Caco-2 (cell line): Measurements from ENCODE around the gene HTR1B. TPM values are rescaled to one million over a fixed set of nuclear protein-coding genes. Genes with fewer than 3 reads are reported as not detected.

Experiments
- BruUV-seq: library from RNA; stranded (reverse); fragments of 400-500 nt; replicated peaks from 2 replicates; lab custom pipeline; 2021; lab: Mats Ljungman, UMichigan
- CTCF ChIA-PET: fragments of 300-600 bp; sonication (Branson Sonifier 250); formaldehyde crosslinking; loops from one replicate; lab custom pipeline; 2022; ENCODE audit warnings: antibody characterized with exemption; lab: Charles Lee
- POLR2A ChIA-PET: fragments of 300-600 bp; sonication (Branson Sonifier 250); formaldehyde crosslinking; loops from one replicate; lab custom pipeline; 2022; ENCODE audit warnings: antibody characterized with exemption; lab: Charles Lee
- DNase-seq, 2 experiments: peaks; one replicate each; pipeline versions ENCODE4 v3.0.0 to v3.0.0-alpha.2; 2020 to 2022
- H3K27me3 ChIP-seq: replicated peaks from 2 replicates; pipeline ENCODE4 v1.6.0; 2011; ENCODE audit warnings: low read length; ENCODE audit not compliant: control insufficient read depth, insufficient read depth
- H3K36me3 ChIP-seq: 2 replicates; pipeline ENCODE4 v1.5.1; 2011; ENCODE audit warnings: low read length; ENCODE audit not compliant: control insufficient read depth, insufficient read depth
- H3K4me1 ChIP-seq: fragments of 250-450 bp; sonication (Bioruptor Pico); 2 replicates; pipeline ENCODE4 v1.5.1; 2020; ENCODE audit warnings: mild to moderate bottlenecking
- H3K4me3 ChIP-seq: 2 replicates; pipeline ENCODE4 v1.5.1; 2011; ENCODE audit warnings: low read depth, mild to moderate bottlenecking, control low read depth, low read length
- H3K9me3 ChIP-seq: fragments of 250-450 bp; sonication (Bioruptor Pico); 2 replicates; pipeline ENCODE4 v1.5.1; 2020; ENCODE audit warnings: mild to moderate bottlenecking, moderate library complexity
- H3K27ac Mint-ChIP-seq: one replicate; pipeline ENCODE4 v1.8.0; 2022; ENCODE audit warnings: mixed read lengths; ENCODE audit not compliant: unreplicated experiment
- H3K27me3 Mint-ChIP-seq: one replicate; pipeline ENCODE4 v1.8.0; 2022; ENCODE audit warnings: mixed read lengths; ENCODE audit not compliant: insufficient read depth, unreplicated experiment
- H3K36me3 Mint-ChIP-seq: one replicate; pipeline ENCODE4 v1.8.0; 2022; ENCODE audit warnings: mild to moderate bottlenecking, mixed read lengths; ENCODE audit not compliant: insufficient read depth, unreplicated experiment
- H3K4me1 Mint-ChIP-seq: one replicate; pipeline ENCODE4 v1.8.0; 2022; ENCODE audit warnings: low read depth, mixed read lengths; ENCODE audit not compliant: unreplicated experiment
- H3K4me3 Mint-ChIP-seq: one replicate; pipeline ENCODE4 v1.8.0; 2022; ENCODE audit warnings: mild to moderate bottlenecking, moderate library complexity, mixed read lengths; ENCODE audit not compliant: unreplicated experiment
- H3K9me3 Mint-ChIP-seq: one replicate; pipeline ENCODE4 v1.8.0; 2022; ENCODE audit warnings: mixed read lengths; ENCODE audit not compliant: unreplicated experiment
- CTCF ChIP-seq, 2 experiments: fragments of 200-600 bp in 1 of 2; IDR thresholded peaks; 1 replicate in 1 of 2; 2 replicates in 1 of 2; pipeline versions ENCODE4 v1.5.1 to v1.8.0; 2011 to 2022; ENCODE audit warnings: antibody characterized with exemption in 1 of 2, control low read depth in 1 of 2, inconsistent platforms in 1 of 2, low read depth in 1 of 2, low read length in 1 of 2, mild to moderate bottlenecking in 1 of 2, moderate library complexity in 1 of 2; ENCODE audit not compliant: insufficient read depth in 1 of 2, severe bottlenecking in 1 of 2, unreplicated experiment in 1 of 2
- intact Hi-C: fragments of 100-400 bp; cut with micrococcal nuclease; formaldehyde crosslinking; loops from one replicate; pipeline ENCODE4 v1.10.0; 2022; ENCODE audit not compliant: unreplicated experiment
- total RNA-seq: library from RNA; stranded (reverse); gene quantifications from 2 replicates; pipeline ENCODE4 v1.2.3, GENCODE V29; 2022

Gene HTR1B
- total RNA-seq, 1 experiment from 2014 or later, result not detected

- intact Hi-C loops, result no loop called here
- TF ChIP-seq CTCF (IDR thresholded peaks at IDR 0.05; ENCODE audit: insufficient read depth in 1 of 2, low read depth in 1 of 2, low read length in 1 of 2, severe bottlenecking in 1 of 2, unreplicated experiment in 1 of 2), result no peak
- no peaks in the 10 kb centered on the region for H3K27me3 Mint-ChIP-seq
- BruUV-seq, result no TSS peak
- no peaks in the 10 kb centered on the region for H3K4me1 Mint-ChIP-seq
- H3K36me3 ChIP-seq, result no peaks in the 10 kb centered on the region
- H3K9me3 Mint-ChIP-seq, result no peaks in the 10 kb centered on the region
- DNase-seq, result no peak
- ChIA-PET CTCF (no interaction called here), POLR2A (no interaction called here)
- no peaks in the 10 kb centered on the region for H3K36me3 Mint-ChIP-seq
- H3K4me3 ChIP-seq, result no peak overlapping the region
- H3K9me3 ChIP-seq, result no peaks in the 10 kb centered on the region
- no peaks in the 10 kb centered on the region for H3K4me1 ChIP-seq
- no peak overlapping the region for H3K4me3 Mint-ChIP-seq
- no peaks in the 10 kb centered on the region for H3K27me3 ChIP-seq
- H3K27ac Mint-ChIP-seq, result no peak overlapping the region
These were observed 14.7 kb downstream of the HTR1B start for GRCh38 chr6:77448546-77448945.

- Mint-ChIP-seq H3K36me3 (no peaks in the 10 kb centered on the region), H3K27me3 (no peaks in the 10 kb centered on the region), H3K9me3 (no peaks in the 10 kb centered on the region), H3K27ac (no peak overlapping the region), H3K4me1 (no peaks in the 10 kb centered on the region), H3K4me3 (no peak overlapping the region)
- no peaks in the 10 kb centered on the region for H3K27me3 ChIP-seq
- ChIA-PET CTCF (no interaction called here), POLR2A (no interaction called here)
- TF ChIP-seq CTCF (IDR thresholded peaks at IDR 0.05; ENCODE audit: insufficient read depth in 1 of 2, low read depth in 1 of 2, low read length in 1 of 2, severe bottlenecking in 1 of 2, unreplicated experiment in 1 of 2), result no peak
- no TSS peak for BruUV-seq
- no peaks in the 10 kb centered on the region for H3K4me1 ChIP-seq
- H3K9me3 ChIP-seq, result no peaks in the 10 kb centered on the region
- no peaks in the 10 kb centered on the region for H3K36me3 ChIP-seq
- H3K4me3 ChIP-seq, result no peak overlapping the region
- intact Hi-C loops, result no loop called here
- no peak for DNase-seq
These were observed 16.0 kb downstream of the HTR1B start for GRCh38 chr6:77447254-77447653.

GRCh38 chr6:77446249-77446648 is 17.0 kb downstream of the HTR1B start:
- H3K9me3 ChIP-seq, result no peaks in the 10 kb centered on the region
- H3K36me3 Mint-ChIP-seq, result no peaks in the 10 kb centered on the region
- POLR2A ChIA-PET, result no interaction called here
- H3K4me3 Mint-ChIP-seq, result no peak overlapping the region
- no peaks in the 10 kb centered on the region for H3K9me3 Mint-ChIP-seq
- CTCF ChIA-PET, result no interaction called here
- no peaks in the 10 kb centered on the region for H3K27me3 ChIP-seq
- H3K27me3 Mint-ChIP-seq, result no peaks in the 10 kb centered on the region
- no peak for DNase-seq
- H3K4me3 ChIP-seq, result no peak overlapping the region
- H3K36me3 ChIP-seq, result no peaks in the 10 kb centered on the region
- H3K27ac Mint-ChIP-seq, result no peak overlapping the region
- no peak for TF ChIP-seq CTCF (IDR thresholded peaks at IDR 0.05; ENCODE audit: insufficient read depth in 1 of 2, low read depth in 1 of 2, low read length in 1 of 2, severe bottlenecking in 1 of 2, unreplicated experiment in 1 of 2)
- no peaks in the 10 kb centered on the region for H3K4me1 ChIP-seq
- H3K4me1 Mint-ChIP-seq, result no peaks in the 10 kb centered on the region
- BruUV-seq, result no TSS peak
- intact Hi-C loops, result no loop called here
